OCI-LY7 (cell line): Measurements from ENCODE around the gene KIAA1549. TPM values are rescaled to one million over a fixed set of nuclear protein-coding genes. Genes with fewer than 3 reads are reported as not detected.
"Not testable (repeated sequence)": the region's sequence is repeated elsewhere in the genome, so short reads cannot be mapped to it uniquely, and the experiment has no call there.

ENCODE experiments used
- BruUV-seq: library from RNA; stranded (reverse); fragments of 400-500 nt; replicated peaks from 2 replicates; lab custom pipeline; 2021; lab: Mats Ljungman, UMichigan
- CTCF ChIA-PET: fragments of 300-600 bp; sonication (Branson Sonifier 250); formaldehyde crosslinking; loops from one replicate; lab custom pipeline; 2022; ENCODE audit warnings: antibody characterized with exemption; ENCODE audit not compliant: unreplicated experiment; lab: Charles Lee
- POLR2A ChIA-PET: fragments of 300-600 bp; sonication (Branson Sonifier 250); formaldehyde crosslinking; loops from one replicate; lab custom pipeline; 2022; ENCODE audit warnings: antibody characterized with exemption; lab: Charles Lee
- DNase-seq: peaks from one replicate; pipeline ENCODE4 v3.0.0-alpha.2; 2015; ENCODE audit warnings: low spot score
- H2AFZ ChIP-seq: fragments of 200-600 bp; sonication (generic), shearing (Covaris generic); 2 replicates; pipeline ENCODE4 v1.6.1; 2014; ENCODE audit warnings: mild to moderate bottlenecking, antibody characterized with exemption, low read length, moderate library complexity
- H3K27ac ChIP-seq: fragments of 200-600 bp; sonication (generic); 2 replicates; pipeline ENCODE4 v1.5.1; 2014; ENCODE audit warnings: mixed run types, low read depth, mild to moderate bottlenecking, moderate library complexity, low read length, inconsistent platforms; ENCODE audit not compliant: poor library complexity, severe bottlenecking
- H3K36me3 ChIP-seq: fragments of 200-600 bp; sonication (generic); 2 replicates; pipeline ENCODE4 v1.6.1; 2014; ENCODE audit warnings: mild to moderate bottlenecking, antibody characterized with exemption, low read length, moderate library complexity, mixed read lengths; ENCODE audit not compliant: insufficient read depth
- H3K4me1 ChIP-seq: fragments of 200-600 bp; sonication (generic); 2 replicates; pipeline ENCODE4 v1.5.1; 2014; ENCODE audit warnings: mild to moderate bottlenecking, low read length; ENCODE audit not compliant: insufficient read depth, poor library complexity, severe bottlenecking
- H3K4me2 ChIP-seq: fragments of 200-600 bp; sonication (generic); 2 replicates; pipeline ENCODE4 v1.6.1; 2014; ENCODE audit warnings: mild to moderate bottlenecking, low read length
- H3K4me3 ChIP-seq: fragments of 200-600 bp; sonication (generic); 2 replicates; pipeline ENCODE4 v1.5.1; 2014; ENCODE audit warnings: mild to moderate bottlenecking, low read depth, low read length; ENCODE audit not compliant: poor library complexity, severe bottlenecking
- H3K79me2 ChIP-seq: fragments of 200-600 bp; sonication (generic); 2 replicates; pipeline ENCODE4 v1.6.1; 2016; ENCODE audit warnings: low read depth, mild to moderate bottlenecking, low read length, moderate library complexity, mixed read lengths; ENCODE audit not compliant: insufficient read depth
- H3K9me2 ChIP-seq: fragments of 200-600 bp; sonication (generic); 2 replicates; pipeline ENCODE4 v1.6.1; 2016; ENCODE audit warnings: mild to moderate bottlenecking, low read length, mixed read lengths; ENCODE audit not compliant: insufficient read depth
- H3K9me3 ChIP-seq: fragments of 200-600 bp; sonication (generic); 2 replicates; pipeline ENCODE4 v1.6.1; 2014; ENCODE audit warnings: mild to moderate bottlenecking, mixed run types, low read length, mixed read lengths
- H4K20me1 ChIP-seq: fragments of 200-600 bp; sonication (generic); 2 replicates; pipeline ENCODE4 v1.6.1; 2014; ENCODE audit warnings: mild to moderate bottlenecking, antibody characterized with exemption, low read length, moderate library complexity, mixed read lengths; ENCODE audit not compliant: insufficient read depth
- EZH2phosphoT487 ChIP-seq: fragments of 200-600 bp; sonication (generic); IDR thresholded peaks from 2 replicates; pipeline ENCODE4 v1.6.1; 2018; ENCODE audit warnings: low read depth, borderline replicate concordance, mild to moderate bottlenecking, mixed run types, antibody characterized with exemption, low read length, moderate library complexity, mixed read lengths
- intact Hi-C: fragments of 100-400 bp; cut with micrococcal nuclease; formaldehyde crosslinking; loops from one replicate; pipeline ENCODE4 v1.10.0; 2022; ENCODE audit not compliant: unreplicated experiment
- total RNA-seq, 2 experiments: library from RNA; depleted of rRNA in 1 of 2; stranded (reverse); fragments of >200 nt in 1 of 2; shearing (Covaris generic) in 1 of 2; gene quantifications; 2 replicates each; pipeline ENCODE4 v1.2.3, GENCODE V29; 2014 to 2022
- TF ChIP-seq, protein P1 (sequence below): fragments of 200-600 bp; sonication (generic); conservative IDR thresholded peaks from 2 replicates; pipeline ENCODE4 v1.5.1; 2014; ENCODE audit warnings: mild to moderate bottlenecking, antibody characterized with exemption, low read length, moderate library complexity, mixed read lengths

KIAA1549 gene
- total RNA-seq, 2 experiments from 2014 or later = 0.03 to 3.0 TPM

DNA sequence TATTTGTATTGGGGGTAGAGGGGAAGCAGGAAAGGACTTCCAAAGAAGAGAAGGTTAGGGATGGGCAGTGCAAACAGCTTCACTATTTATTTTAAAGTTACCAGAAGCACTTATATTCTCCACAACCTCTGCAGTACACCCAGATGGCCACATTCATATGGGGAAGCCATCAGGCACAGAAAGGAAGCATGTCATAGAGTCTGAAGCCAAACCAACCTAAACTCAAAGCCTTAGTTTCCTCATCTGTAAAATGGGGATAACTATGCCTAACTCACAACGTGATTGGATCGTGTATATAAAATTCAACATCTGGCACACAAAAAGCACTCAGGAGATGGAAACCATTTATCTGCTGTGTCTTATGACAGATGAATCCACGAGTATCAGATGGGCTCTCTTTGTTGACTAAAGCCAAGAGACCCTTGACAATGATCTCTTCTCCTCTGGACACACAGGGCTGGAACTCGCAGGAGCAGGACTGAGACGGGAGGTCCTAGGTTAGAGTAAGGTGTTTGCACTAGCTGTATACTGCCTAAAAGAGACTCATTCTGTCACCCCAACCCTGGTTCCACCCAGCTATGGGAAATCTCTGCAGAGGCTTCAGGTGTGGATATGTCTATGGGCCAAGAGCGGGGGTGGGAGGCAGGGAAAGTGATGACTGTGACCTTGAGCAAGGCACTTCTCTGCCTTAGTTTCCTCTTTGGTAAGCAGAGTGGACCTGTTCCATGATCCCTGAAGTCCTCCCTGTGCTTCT lies 1.8 kb downstream of the KIAA1549 start:
- no peak overlapping the region for H3K4me3 ChIP-seq
- TF ChIP-seq, protein P1, sequence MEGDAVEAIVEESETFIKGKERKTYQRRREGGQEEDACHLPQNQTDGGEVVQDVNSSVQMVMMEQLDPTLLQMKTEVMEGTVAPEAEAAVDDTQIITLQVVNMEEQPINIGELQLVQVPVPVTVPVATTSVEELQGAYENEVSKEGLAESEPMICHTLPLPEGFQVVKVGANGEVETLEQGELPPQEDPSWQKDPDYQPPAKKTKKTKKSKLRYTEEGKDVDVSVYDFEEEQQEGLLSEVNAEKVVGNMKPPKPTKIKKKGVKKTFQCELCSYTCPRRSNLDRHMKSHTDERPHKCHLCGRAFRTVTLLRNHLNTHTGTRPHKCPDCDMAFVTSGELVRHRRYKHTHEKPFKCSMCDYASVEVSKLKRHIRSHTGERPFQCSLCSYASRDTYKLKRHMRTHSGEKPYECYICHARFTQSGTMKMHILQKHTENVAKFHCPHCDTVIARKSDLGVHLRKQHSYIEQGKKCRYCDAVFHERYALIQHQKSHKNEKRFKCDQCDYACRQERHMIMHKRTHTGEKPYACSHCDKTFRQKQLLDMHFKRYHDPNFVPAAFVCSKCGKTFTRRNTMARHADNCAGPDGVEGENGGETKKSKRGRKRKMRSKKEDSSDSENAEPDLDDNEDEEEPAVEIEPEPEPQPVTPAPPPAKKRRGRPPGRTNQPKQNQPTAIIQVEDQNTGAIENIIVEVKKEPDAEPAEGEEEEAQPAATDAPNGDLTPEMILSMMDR = no peak
- TF ChIP-seq EZH2phosphoT487 = no peak
- no peaks in the 10 kb centered on the region for H3K9me3 ChIP-seq
- H3K9me2 ChIP-seq = no peaks in the 10 kb centered on the region
- ChIA-PET CTCF (no interaction called here), POLR2A (interaction anchor here (1.3 kb wide), 1 partner anchor 132 kb away, joined by 3 read pairs; no protein-coding TSS in a partner anchor)
- no peak overlapping the region for H2AFZ ChIP-seq
- H3K27ac ChIP-seq = no peak overlapping the region
- no peaks in the 10 kb centered on the region for H3K79me2 ChIP-seq
- no peaks in the 10 kb centered on the region for H3K36me3 ChIP-seq
- H4K20me1 ChIP-seq = no peaks in the 10 kb centered on the region
- intact Hi-C loops = no loop called here
- H3K4me1 ChIP-seq = no peaks in the 10 kb centered on the region
- BruUV-seq = no TSS peak
- H3K4me2 ChIP-seq = no peak overlapping the region
- DNase-seq = no peak

- CTCF ChIA-PET = no interaction called here
- H3K4me3 ChIP-seq = no peak overlapping the region
- H3K36me3 ChIP-seq = no peaks in the 10 kb centered on the region
- no peak overlapping the region for H2AFZ ChIP-seq
- TF ChIP-seq, protein P1 = no peak
- TF ChIP-seq EZH2phosphoT487 = no peak
- no peak overlapping the region for H3K27ac ChIP-seq
- POLR2A ChIA-PET = no interaction called here
- no peak for DNase-seq
- H3K4me1 ChIP-seq = no peaks in the 10 kb centered on the region
- no TSS peak for BruUV-seq
- H3K9me3 ChIP-seq = no peaks in the 10 kb centered on the region
- no peak overlapping the region for H3K4me2 ChIP-seq
- no peaks in the 10 kb centered on the region for H3K79me2 ChIP-seq
- no peaks in the 10 kb centered on the region for H3K9me2 ChIP-seq
- intact Hi-C loops = no loop called here
- H4K20me1 ChIP-seq = no peaks in the 10 kb centered on the region
These were observed 2.5 kb downstream of the KIAA1549 start for GRCh38 chr7:138978541-138979184.

GRCh38 chr7:138976161-138976560 lies 5.0 kb downstream of the KIAA1549 start:
- H3K27ac ChIP-seq, intact Hi-C loops, H3K9me3 ChIP-seq, H3K4me1 ChIP-seq, H3K4me2 ChIP-seq, H3K36me3 ChIP-seq, H3K79me2 ChIP-seq, DNase-seq, H4K20me1 ChIP-seq, BruUV-seq, POLR2A ChIA-PET, H2AFZ ChIP-seq, H3K9me2 ChIP-seq, H3K4me3 ChIP-seq, CTCF ChIA-PET: not testable (repeated sequence)
